NCI-H82 treated with DMSO at 0.1 percent for 48 hours (cell line): ENCODE results near the gene SYT7.

Experiments used
- DNase-seq: peaks from one replicate; lab custom pipeline; 2025; ENCODE audit not compliant: unreplicated experiment; lab: John Stamatoyannopoulos, UW

Gene SYT7

GRCh38 chr11:61503135-61503770 lies 77.6 kb downstream of the SYT7 start:
- DNase-seq, result no peak

GRCh38 chr11:61502522-61502921 lies 78.4 kb downstream of the SYT7 start:
- DNase-seq, result no peak

GRCh38 chr11:61499816-61500491 lies 80.9 kb downstream of the SYT7 start:
- DNase-seq, result no peak

GRCh38 chr11:61498767-61499341 lies 82.0 kb downstream of the SYT7 start:
- DNase-seq, result no peak

- DNase-seq, result no peak
These were observed 83.0 kb downstream of the SYT7 start for GRCh38 chr11:61497876-61498275.

GRCh38 chr11:61497473-61497872 lies 83.4 kb downstream of the SYT7 start:
- DNase-seq, result no peak

- no peak for DNase-seq
These were observed 84.1 kb downstream of the SYT7 start for GRCh38 chr11:61496602-61497400.

GRCh38 chr11:61495801-61496601 lies 84.9 kb downstream of the SYT7 start:
- peak; percentile 79 for DNase-seq

- no peak for DNase-seq
These were observed 86.4 kb downstream of the SYT7 start for GRCh38 chr11:61494381-61494961.

GRCh38 chr11:61491736-61492395 lies 89.0 kb downstream of the SYT7 start:
- DNase-seq, result no peak

GRCh38 chr11:61489833-61490721 lies 90.8 kb downstream of the SYT7 start:
- no peak for DNase-seq

GRCh38 chr11:61488651-61489291 lies 92.1 kb downstream of the SYT7 start:
- DNase-seq, result no peak

- DNase-seq, result no peak
These were observed 93.4 kb downstream of the SYT7 start for GRCh38 chr11:61487342-61488025.

- no peak for DNase-seq
These were observed 94.1 kb downstream of the SYT7 start for GRCh38 chr11:61486779-61487178.

- no peak for DNase-seq
These were observed 94.8 kb downstream of the SYT7 start for GRCh38 chr11:61486011-61486620.

GRCh38 chr11:61485080-61485479 lies 95.8 kb downstream of the SYT7 start:
- no peak for DNase-seq

- DNase-seq, result no peak
These were observed 96.3 kb downstream of the SYT7 start for GRCh38 chr11:61484541-61484940.

- no peak for DNase-seq
These were observed 98.4 kb downstream of the SYT7 start for GRCh38 chr11:61482513-61482912.
